GM03348 (cell line): ENCODE data around the gene HCFC1.
A peak's percentile ranks its signal among the peaks of the same experiment; 100 is the strongest.

Source experiments
- DNase-seq: peaks from one replicate; pipeline ENCODE4 v3.0.0; 2012; ENCODE audit warnings: low spot score

HCFC1 gene

GRCh38 chrX:153902385-153902784 lies 69.2 kb downstream of the HCFC1 start:
- DNase-seq = no peak

GRCh38 chrX:153901753-153902140 lies 69.9 kb downstream of the HCFC1 start:
- DNase-seq = no peak

GRCh38 chrX:153900831-153901752 lies 70.5 kb downstream of the HCFC1 start:
- peak; percentile 87 for DNase-seq

GRCh38 chrX:153897899-153898298 lies 73.7 kb downstream of the HCFC1 start:
- no peak for DNase-seq
